Adrenal gland (tissue), 5 donors: ENCODE data around the gene IDH3A.

ENCODE experiments used
- POLR2A ChIP-seq, 2 donors: fragments of 450-650 bp; IDR thresholded peaks; one replicate each; pipeline ENCODE4 v1.6.1; 2017; ENCODE audit warnings: antibody characterized with exemption in 2 of 2, mild to moderate bottlenecking in 2 of 2, moderate library complexity in 1 of 2
- TF ChIP-seq, protein P1 (sequence below), 6 experiments: fragments of 450-650 bp in 4 of 6; fragments of 200-600 bp in 2 of 6; sonication (generic) in 1 of 6; IDR thresholded peaks; 1 replicate in 5 of 6; 2 replicates in 1 of 6; pipeline versions ENCODE4 v1.5.1 to v1.8.0; 2016 to 2021; ENCODE audit warnings: antibody characterized with exemption in 6 of 6, mild to moderate bottlenecking in 2 of 6, moderate library complexity in 1 of 6
- donor health status: DM: no; HTN: no; CAD: no.

DNA sequence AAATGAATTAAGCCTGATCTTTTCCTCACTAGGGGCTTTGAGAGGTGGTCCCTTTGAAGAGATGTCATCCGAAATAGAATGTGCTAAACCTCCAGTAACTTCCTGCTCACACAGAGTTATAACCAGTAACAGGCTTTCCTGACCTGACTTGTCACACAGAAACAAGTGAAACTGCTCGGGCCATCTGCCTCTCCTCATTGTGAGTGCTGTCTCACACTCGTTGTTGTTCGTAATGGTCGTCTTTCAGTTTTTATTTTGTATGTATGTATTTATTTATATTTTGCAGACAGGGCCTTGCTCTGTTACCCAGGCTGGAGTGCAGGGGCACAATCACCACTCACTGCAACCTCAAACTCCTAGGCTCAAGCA is 61.2 kb downstream of the IDH3A start:
- TF ChIP-seq, protein P1, sequence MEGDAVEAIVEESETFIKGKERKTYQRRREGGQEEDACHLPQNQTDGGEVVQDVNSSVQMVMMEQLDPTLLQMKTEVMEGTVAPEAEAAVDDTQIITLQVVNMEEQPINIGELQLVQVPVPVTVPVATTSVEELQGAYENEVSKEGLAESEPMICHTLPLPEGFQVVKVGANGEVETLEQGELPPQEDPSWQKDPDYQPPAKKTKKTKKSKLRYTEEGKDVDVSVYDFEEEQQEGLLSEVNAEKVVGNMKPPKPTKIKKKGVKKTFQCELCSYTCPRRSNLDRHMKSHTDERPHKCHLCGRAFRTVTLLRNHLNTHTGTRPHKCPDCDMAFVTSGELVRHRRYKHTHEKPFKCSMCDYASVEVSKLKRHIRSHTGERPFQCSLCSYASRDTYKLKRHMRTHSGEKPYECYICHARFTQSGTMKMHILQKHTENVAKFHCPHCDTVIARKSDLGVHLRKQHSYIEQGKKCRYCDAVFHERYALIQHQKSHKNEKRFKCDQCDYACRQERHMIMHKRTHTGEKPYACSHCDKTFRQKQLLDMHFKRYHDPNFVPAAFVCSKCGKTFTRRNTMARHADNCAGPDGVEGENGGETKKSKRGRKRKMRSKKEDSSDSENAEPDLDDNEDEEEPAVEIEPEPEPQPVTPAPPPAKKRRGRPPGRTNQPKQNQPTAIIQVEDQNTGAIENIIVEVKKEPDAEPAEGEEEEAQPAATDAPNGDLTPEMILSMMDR (IDR thresholded peaks at IDR 0.05) = no peak
- TF ChIP-seq POLR2A (IDR thresholded peaks at IDR 0.05) = no peak
